K562 (cell line): Measurements from ENCODE around the gene PDE6G. TPM values are rescaled to one million over a fixed set of nuclear protein-coding genes. Genes with fewer than 3 reads are reported as not detected.

Experiments used
- DEAF1 ChIP-seq: fragments of 450-650 bp; formaldehyde crosslinking; IDR thresholded peaks from 2 replicates; pipeline ENCODE4 v1.4.0; 2020; ENCODE audit warnings: mild to moderate bottlenecking, moderate library complexity
- E2F8 ChIP-seq: fragments of 450-650 bp; IDR thresholded peaks from 2 replicates; pipeline ENCODE4 v1.7.1; 2018; ENCODE audit warnings: mild to moderate bottlenecking, low read depth; ENCODE audit not compliant: partially characterized antibody
- HCFC1 ChIP-seq: IDR thresholded peaks from 2 replicates; pipeline ENCODE4 v1.6.1; 2012; ENCODE audit warnings: low read depth, low read length, improper control_type of control experiment
- HNRNPL ChIP-seq: fragments of 200-400 bp; formaldehyde crosslinking; IDR thresholded peaks from 2 replicates; pipeline ENCODE4 v1.6.1; 2017; ENCODE audit warnings: low read depth, mild to moderate bottlenecking, low read length
- HOMEZ ChIP-seq: fragments of 250-450 bp; sonication (Bioruptor Pico); IDR thresholded peaks from 2 replicates; pipeline ENCODE4 v1.4.0; 2020; ENCODE audit warnings: mild to moderate bottlenecking, moderate library complexity
- NKRF ChIP-seq: fragments of 450-650 bp; IDR thresholded peaks from 2 replicates; pipeline ENCODE4 v1.6.1; 2016; ENCODE audit warnings: borderline replicate concordance
- PHF21A ChIP-seq: fragments of 450-650 bp; IDR thresholded peaks from 2 replicates; pipeline ENCODE4 v1.6.1; 2017; ENCODE audit warnings: low read depth, borderline replicate concordance
- POLR2B ChIP-seq: fragments of 450-650 bp; IDR thresholded peaks from 2 replicates; pipeline ENCODE4 v1.6.1; 2018; ENCODE audit warnings: low read depth; ENCODE audit not compliant: partially characterized antibody
- PPARD ChIP-seq: fragments of 250-450 bp; sonication (Bioruptor Pico); IDR thresholded peaks from 2 replicates; pipeline ENCODE4 v1.8.0; 2022; ENCODE audit warnings: inconsistent platforms, mild to moderate bottlenecking, moderate library complexity
- SMARCB1 ChIP-seq: IDR thresholded peaks from 2 replicates; pipeline ENCODE4 v1.6.1; 2011; ENCODE audit warnings: improper control_type of control experiment, low read depth; ENCODE audit not compliant: insufficient read length
- TCFL5 ChIP-seq: fragments of 250-450 bp; sonication (Bioruptor Pico); conservative IDR thresholded peaks from 2 replicates; pipeline ENCODE4 v1.6.1; 2021; ENCODE audit warnings: mild to moderate bottlenecking, moderate library complexity, matching md5 sums
- YY1 ChIP-seq, 3 experiments: IDR thresholded peaks; 2 replicates each; pipeline ENCODE4 v1.6.1; 2011; ENCODE audit warnings: low read length in 2 of 3, mild to moderate bottlenecking in 2 of 3, moderate library complexity in 2 of 3, borderline replicate concordance in 1 of 3, control low read depth in 1 of 3, low read depth in 1 of 3; ENCODE audit not compliant: insufficient read depth in 3 of 3, insufficient replicate concordance in 2 of 3, control insufficient read depth in 1 of 3, insufficient read length in 1 of 3; ENCODE audit errors: extremely low read depth in 1 of 3
- ZFP91 ChIP-seq: sonication (generic); formaldehyde crosslinking; IDR thresholded peaks from 2 replicates; pipeline ENCODE4 v1.8.0; 2022; ENCODE audit warnings: mild to moderate bottlenecking, missing genetic modification reagents
- polyA plus RNA-seq, 8 experiments: library from polyadenylated mRNA; depleted of rRNA in 4 of 8; stranded (reverse) in 5 of 8; unstranded in 3 of 8; fragments of >200 nt; fragmentation: Nextera tagmentation in 2 of 8; fragmentation: Illumina TruSeq in 1 of 8; extraction: Ambion mirVana in 2 of 8; extraction: Trizol in 1 of 8; gene quantifications; 2 replicates each; pipeline versions ENCODE4 v1.2.1 to v1.2.3, GENCODE V29; 2011 to 2014; ENCODE audit warnings: inconsistent platforms in 1 of 8, missing spikeins in 1 of 8
- total RNA-seq, 7 experiments: library from RNA; depleted of rRNA in 6 of 7; stranded (reverse); fragments of >200 nt in 6 of 7; fragmentation: Illumina TruSeq in 2 of 7; extraction: Trizol in 2 of 7; gene quantifications; 2 replicates each; pipeline versions ENCODE4 v1.2.1 to v1.2.3, GENCODE V29; 2011 to 2021; ENCODE audit warnings: low replicate concordance in 1 of 7

PDE6G gene
- total and polyA plus RNA-seq, 9 of the 15 experiments (the other 6 are each of a cell fraction or from before 2014, with no cell fraction given) = 0.14 to 0.59 TPM; not detected in 7

GRCh38 chr17:81683584-81684441, 27.5 kb upstream of the PDE6G start, which contains the start of the genes ARL16 and HGS (continued):
- TF ChIP-seq NKRF = peak; percentile 75
- no peak for TF ChIP-seq ZFP91 (CRISPR knock-in tag)
- TF ChIP-seq TCFL5 (CRISPR knock-in tag) = no peak
- peak; percentile 54 for TF ChIP-seq POLR2B
- peak; percentile 97 for TF ChIP-seq E2F8
- TF ChIP-seq DEAF1 (CRISPR knock-in tag) = no peak
- no peak for TF ChIP-seq PPARD (CRISPR knock-in tag)
- TF ChIP-seq PHF21A = no peak
- no peak for TF ChIP-seq HOMEZ (CRISPR knock-in tag)
- TF ChIP-seq HNRNPL = no peak
- TF ChIP-seq SMARCB1 = no peak
- TF ChIP-seq YY1 (IDR thresholded peaks at IDR 0.05; ENCODE audit: borderline replicate concordance in 1 of 3, control insufficient read depth in 1 of 3, extremely low read depth in 1 of 3, insufficient read depth in 3 of 3, insufficient read length in 1 of 3, insufficient replicate concordance in 2 of 3, low read depth in 1 of 3, low read length in 2 of 3) = no peak
- TF ChIP-seq HCFC1 = peak; percentile 63; the same call in 1 of the 2 replicates
